ENCODE measurements around the gene GNG5.

DNA sequence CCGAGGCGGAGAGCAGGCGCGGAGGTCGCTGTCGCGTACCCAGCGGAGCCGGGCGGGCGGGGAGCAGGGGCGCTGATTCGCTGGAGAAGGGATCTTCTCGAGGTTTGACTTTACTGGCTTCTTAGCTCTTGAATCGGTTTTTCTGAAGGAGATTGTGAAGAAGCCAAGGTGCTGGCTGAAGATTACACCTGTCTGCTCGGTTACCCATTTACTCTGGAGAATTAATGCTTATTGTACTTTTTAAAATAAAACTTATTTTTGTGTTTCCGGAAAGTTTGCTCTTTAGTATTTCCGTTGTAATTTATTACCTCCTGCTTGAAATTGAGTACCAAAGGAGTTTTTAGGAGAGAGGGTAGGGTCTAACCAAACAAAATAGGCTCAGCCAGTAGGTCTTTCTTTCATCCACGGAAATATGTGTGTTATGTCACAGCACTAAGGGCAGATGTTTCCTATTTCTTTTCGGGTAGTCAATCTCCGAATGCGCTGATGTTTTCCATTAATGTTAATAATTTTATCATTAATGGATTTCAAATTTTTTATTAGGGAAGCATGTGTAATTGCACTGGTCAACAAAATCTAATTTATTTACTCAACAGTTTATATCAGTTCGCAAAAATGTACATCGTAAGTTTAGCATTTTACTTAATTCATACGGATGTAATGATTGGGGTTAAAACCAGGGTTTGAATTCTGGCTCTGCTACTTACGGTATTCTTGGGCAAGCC is 510 bp upstream of the GNG5 start:
- TF ChIP-seq FOXP2 (optimal IDR thresholded peaks at IDR 0.05; ENCODE audit: borderline replicate concordance, extremely low read depth, extremely low read length, insufficient read depth): no peak
- no peak for TF ChIP-seq REST (IDR thresholded peaks at IDR 0.05; ENCODE audit: insufficient read depth in 1 of 2, low read depth in 2 of 2, low read length in 2 of 2)
